A204.1 (cell line): ENCODE data around the gene CLDN22.
"Not testable (repeated sequence)": the region's sequence is repeated elsewhere in the genome, so short reads cannot be mapped to it uniquely, and the experiment has no call there.

ENCODE experiments used
- FAIRE-seq: peaks from 2 replicates; lab custom pipeline; 2012; peaks lifted over from hg19 to GRCh38; lab: Jason Lieb, UNC

Gene CLDN22

GRCh38 chr4:183347146-183347545 is 27.1 kb upstream of the CLDN22 start:
- no peak for FAIRE-seq

GRCh38 chr4:183345261-183345660 is 25.2 kb upstream of the CLDN22 start:
- no peak for FAIRE-seq

GRCh38 chr4:183344523-183345255 is 24.6 kb upstream of the CLDN22 start:
- FAIRE-seq = no peak

GRCh38 chr4:183343730-183344129 is 23.7 kb upstream of the CLDN22 start:
- no peak for FAIRE-seq

GRCh38 chr4:183342541-183343533 is 22.8 kb upstream of the CLDN22 start:
- FAIRE-seq = no peak

GRCh38 chr4:183337833-183338232 is 17.8 kb upstream of the CLDN22 start:
- no peak for FAIRE-seq

GRCh38 chr4:183337349-183337748 is 17.3 kb upstream of the CLDN22 start:
- FAIRE-seq = no peak

GRCh38 chr4:183335369-183335940 is 15.4 kb upstream of the CLDN22 start:
- FAIRE-seq = no peak

GRCh38 chr4:183333983-183334382 is 13.9 kb upstream of the CLDN22 start:
- no peak for FAIRE-seq

- no peak for FAIRE-seq
Observed at GRCh38 chr4:183333202-183333601, 13.1 kb upstream of the CLDN22 start.

- no peak for FAIRE-seq
Observed at GRCh38 chr4:183332447-183332846, 12.4 kb upstream of the CLDN22 start.

- no peak for FAIRE-seq
Observed at GRCh38 chr4:183330841-183331240, 10.8 kb upstream of the CLDN22 start.

- FAIRE-seq = no peak
Observed at GRCh38 chr4:183329954-183330742, 10.1 kb upstream of the CLDN22 start.

GRCh38 chr4:183329244-183329643 is 9.2 kb upstream of the CLDN22 start:
- no peak for FAIRE-seq

GRCh38 chr4:183328832-183329231 is 8.8 kb upstream of the CLDN22 start:
- no peak for FAIRE-seq

- FAIRE-seq = no peak
Observed at GRCh38 chr4:183327827-183328226, 7.8 kb upstream of the CLDN22 start.

GRCh38 chr4:183326853-183327252 is 6.8 kb upstream of the CLDN22 start:
- no peak for FAIRE-seq

- not testable (repeated sequence) for FAIRE-seq
Observed at GRCh38 chr4:183326387-183326786, 6.3 kb upstream of the CLDN22 start.

- no peak for FAIRE-seq
Observed at GRCh38 chr4:183324619-183325018, 4.5 kb upstream of the CLDN22 start.

GRCh38 chr4:183324056-183324455 is 4.0 kb upstream of the CLDN22 start:
- not testable (repeated sequence) for FAIRE-seq

- FAIRE-seq = no peak
Observed at GRCh38 chr4:183323295-183323694, 3.2 kb upstream of the CLDN22 start.

- no peak for FAIRE-seq
Observed at GRCh38 chr4:183322326-183322725, 2.2 kb upstream of the CLDN22 start, which contains the start of gene CLDN24. TSS of gene CLDN24 (minus strand) at chr4:183322426. CDS start at chr4:183322426, 0 bp downstream.
